Stomach (tissue), 9 donors: ENCODE measurements around the gene TUBB1. TPM values are rescaled to one million over a fixed set of nuclear protein-coding genes. Genes with fewer than 3 reads are reported as not detected.
A peak's percentile ranks its signal among the peaks of the same experiment; 100 is the strongest.

Experiments used
- DNase-seq, 2 donors: peaks; one replicate each; pipeline versions ENCODE4 v3.0.0 to v3.0.0-alpha.2; 2013 to 2019
- H3K27ac ChIP-seq, 5 donors: fragments of 200-600 bp in 4 of 5; sonication (generic) in 4 of 5; one replicate each; pipeline ENCODE4 v1.5.1; 2013 to 2019; ENCODE audit warnings: mild to moderate bottlenecking in 1 of 5, moderate library complexity in 1 of 5
- H3K27me3 ChIP-seq, 3 donors: fragments of 200-600 bp; sonication (generic); one replicate each; pipeline ENCODE4 v1.5.1; 2017 to 2019; ENCODE audit warnings: mixed run types in 1 of 3
- H3K36me3 ChIP-seq, 4 donors: fragments of 200-600 bp; sonication (generic); 1 replicate in 3 of 4; 2 replicates in 1 of 4; pipeline ENCODE4 v1.5.1; 2016 to 2019
- H3K4me1 ChIP-seq, 4 donors: fragments of 200-600 bp; sonication (generic); one replicate each; pipeline ENCODE4 v1.5.1; 2016 to 2019
- H3K4me3 ChIP-seq, 4 donors: fragments of 200-600 bp; sonication (generic) in 3 of 4; one replicate each; pipeline ENCODE4 v1.5.1; 2016 to 2019; ENCODE audit warnings: mild to moderate bottlenecking in 1 of 4
- H3K9me3 ChIP-seq, 4 donors: fragments of 200-600 bp; sonication (generic); one replicate each; pipeline ENCODE4 v1.5.1; 2016 to 2019
- CTCF ChIP-seq, 7 experiments: fragments of 450-650 bp in 4 of 7; fragments of 200-600 bp in 3 of 7; sonication (generic) in 3 of 7; IDR thresholded peaks; one replicate each; pipeline ENCODE4 v1.5.1; 2016 to 2019; ENCODE audit warnings: antibody characterized with exemption in 7 of 7, control low read depth in 2 of 7, mild to moderate bottlenecking in 1 of 7
- EP300 ChIP-seq: sonication (generic); formaldehyde crosslinking; IDR thresholded peaks from one replicate; pipeline ENCODE4 v1.6.1; 2017; ENCODE audit warnings: antibody characterized with exemption
- POLR2A ChIP-seq, 4 donors: fragments of 450-650 bp; IDR thresholded peaks; one replicate each; pipeline ENCODE4 v1.6.1; 2016; ENCODE audit warnings: antibody characterized with exemption in 4 of 4, control low read depth in 2 of 4, mild to moderate bottlenecking in 1 of 4, moderate library complexity in 1 of 4
- POLR2AphosphoS5 ChIP-seq, 3 donors: sonication (generic); formaldehyde crosslinking; IDR thresholded peaks; one replicate each; pipeline ENCODE4 v1.6.1; 2016; ENCODE audit warnings: antibody characterized with exemption in 3 of 3
- WGBS, 5 donors: extraction: QIAGEN DNeasy Blood & Tissue Kit in 3 of 5; methylation state at CpG; one replicate each; pipeline versions ENCODE4 v1.1.5 to v1.1.7; 2013 to 2018; 5-methylcytosine and 5-hydroxymethylcytosine counted together
- intact Hi-C: fragments of 100-400 bp; cut with DNase I; formaldehyde crosslinking; loops from one replicate; pipeline ENCODE4 v1.15.1; 2023; ENCODE audit warnings: low total_unique reads
- polyA plus RNA-seq, 3 donors: library from polyadenylated mRNA; stranded (reverse); fragments of 200-250 nt; gene quantifications; one replicate each; pipeline ENCODE4 v1.2.3, GENCODE V29; 2013
- total RNA-seq, 5 donors: library from RNA; depleted of rRNA; stranded (reverse); fragments of >200 nt; gene quantifications; one replicate each; pipeline versions ENCODE4 v1.1.0 to v1.2.3, GENCODE V29; 2014 to 2016
- donor health status: healthy with polysubstance abuse.
- donor health status: Bipolar disorder and iron deficiency.
- donor health status: healthy.

Gene TUBB1
- total and polyA plus RNA-seq, 8 donors: 0.03 to 0.55 (median 0.12) TPM; not detected in 5

DNA sequence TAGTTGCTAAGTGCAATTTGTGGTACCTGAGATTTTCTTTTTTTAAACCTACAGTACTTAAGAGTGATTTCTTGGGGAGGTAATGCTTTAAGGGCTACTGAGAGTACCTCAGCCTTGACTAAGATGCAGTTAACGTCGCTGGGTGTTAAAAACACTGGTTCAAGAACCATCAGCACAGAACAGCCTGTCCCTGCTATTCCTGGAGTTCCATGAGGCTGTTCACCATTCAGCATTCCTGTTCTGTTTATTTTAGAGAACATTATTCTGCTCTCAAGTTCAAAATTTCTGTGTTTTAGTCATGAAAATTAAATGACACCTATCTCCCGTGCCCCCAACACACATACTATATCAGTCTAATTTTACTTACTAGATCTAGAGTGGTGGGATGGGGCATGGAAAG, 25.1 kb downstream of the TUBB1 start:
- Histone ChIP-seq H3K27me3 (no peaks in the 10 kb centered on the region), H3K9me3 (no peaks in the 10 kb centered on the region), H3K4me1 (peaks cover 27 to 42% (median 33%) of the 10 kb centered on the region in 4 donors), H3K4me3 (no peak overlapping the region), H3K36me3 (peaks cover 0 to 11% (median 0%) of the 10 kb centered on the region in 4 donors), H3K27ac (peak overlapping the region in 2 of 5 donors; percentile 90 to 93)
- intact Hi-C loops: loop anchor here (5.0 to 10.0 kb wide), 2 partner anchors 37 to 59 kb away; partner anchors contain the start of genes CTSZ and NELFCD
- TF ChIP-seq POLR2A (IDR thresholded peaks at IDR 0.05): no peak
- no peak for TF ChIP-seq POLR2AphosphoS5 (IDR thresholded peaks at IDR 0.05)
- no peak for TF ChIP-seq EP300
- no peak for TF ChIP-seq CTCF (IDR thresholded peaks at IDR 0.05)
- no peak for DNase-seq
- 86 to 92% (median 90%) methylated on average over 3 of the region's 3 CpGs for WGBS, 5 donors

DNA sequence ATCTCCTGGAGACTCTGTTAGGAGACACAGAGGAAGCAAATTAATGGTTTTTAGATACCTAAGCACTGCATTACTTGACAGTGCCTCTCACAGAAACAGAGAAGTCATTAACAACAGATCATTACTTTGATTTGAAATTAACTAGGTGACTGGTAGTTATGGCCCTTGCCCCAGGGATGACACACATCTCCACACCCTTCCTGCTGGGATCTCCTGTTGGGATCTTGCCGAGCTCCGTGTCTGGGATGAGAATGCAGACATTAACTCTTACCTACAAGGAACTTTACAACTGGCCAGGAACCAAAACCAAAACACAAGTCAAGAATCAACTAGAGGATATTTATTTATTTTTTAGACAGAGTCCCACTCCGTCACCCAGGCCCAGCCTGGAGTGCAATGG, 25.6 kb downstream of the TUBB1 start:
- no peak for TF ChIP-seq POLR2A (IDR thresholded peaks at IDR 0.05)
- no peak for TF ChIP-seq CTCF (IDR thresholded peaks at IDR 0.05)
- no peak for TF ChIP-seq EP300
- TF ChIP-seq POLR2AphosphoS5 (IDR thresholded peaks at IDR 0.05): no peak
- no peak for DNase-seq
- 73 to 93% (median 82%) methylated on average over 3 of the region's 3 CpGs for WGBS, 5 donors
- no peak overlapping the region for H3K4me3 ChIP-seq
- no peak overlapping the region for H3K27ac ChIP-seq
- H3K9me3 ChIP-seq: no peaks in the 10 kb centered on the region
- H3K36me3 ChIP-seq: peaks cover 0 to 8% (median 0%) of the 10 kb centered on the region in 4 donors
- intact Hi-C loops: loop anchor here (5.0 to 10.0 kb wide), 2 partner anchors 37 to 60 kb away; partner anchors contain the start of genes CTSZ and NELFCD
- H3K4me1 ChIP-seq: peaks cover 26 to 37% (median 29%) of the 10 kb centered on the region in 4 donors
- H3K27me3 ChIP-seq: peaks cover 0 to 4% (median 0%) of the 10 kb centered on the region in 3 donors

DNA sequence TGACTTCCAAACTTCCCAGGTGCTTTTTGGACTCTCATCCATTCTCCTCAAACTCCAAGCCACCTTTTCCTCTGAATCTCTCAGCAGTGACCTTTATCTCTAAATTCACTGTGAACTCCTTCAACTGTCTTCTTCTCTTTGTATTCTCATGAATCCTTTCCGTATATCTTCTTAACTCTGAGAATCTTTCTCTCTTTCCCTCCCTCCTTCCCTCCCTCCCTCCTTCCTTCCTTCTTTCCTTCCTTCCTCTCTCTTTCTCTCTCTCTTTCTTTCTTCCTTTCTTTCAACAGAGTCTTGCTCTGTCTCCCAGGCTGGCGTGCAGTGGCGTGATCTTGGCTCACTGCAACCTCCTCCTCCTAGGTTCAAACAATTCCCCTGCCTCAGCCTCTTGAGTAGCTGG, 27.6 kb downstream of the TUBB1 start:
- 87 to 96% (median 94%) methylated on average over 3 of the region's 3 CpGs for WGBS, 5 donors
- Histone ChIP-seq H3K4me1 (peaks cover 5 to 16% (median 8%) of the 10 kb centered on the region in 4 donors), H3K9me3 (no peaks in the 10 kb centered on the region), H3K36me3 (no peaks in the 10 kb centered on the region), H3K4me3 (no peak overlapping the region), H3K27me3 (peaks cover 0 to 15% (median 0%) of the 10 kb centered on the region in 3 donors), H3K27ac (no peak overlapping the region)
- DNase-seq: no peak
- intact Hi-C loops: loop anchor here (10.0 kb wide), 1 partner anchor 62 kb away; the partner anchor contains the start of gene NELFCD
- TF ChIP-seq POLR2A (IDR thresholded peaks at IDR 0.05) (no peak), CTCF (IDR thresholded peaks at IDR 0.05) (no peak), EP300 (no peak), POLR2AphosphoS5 (IDR thresholded peaks at IDR 0.05) (no peak)

GRCh38 chr20:59047938-59048680, 28.9 kb downstream of the TUBB1 start:
- Histone ChIP-seq H3K4me1 (peaks cover 2 to 9% (median 4%) of the 10 kb centered on the region in 4 donors), H3K36me3 (no peaks in the 10 kb centered on the region), H3K27me3 (peaks cover 0 to 23% (median 0%) of the 10 kb centered on the region in 3 donors), H3K9me3 (no peaks in the 10 kb centered on the region), H3K4me3 (no peak overlapping the region), H3K27ac (peak overlapping the region in 2 of 5 donors; percentile 39 to 58)
- WGBS, 5 donors: 42 to 61% (median 45%) methylated on average over 5 of the region's 5 CpGs
- TF ChIP-seq POLR2AphosphoS5 (IDR thresholded peaks at IDR 0.05) (peak in 1 of 3 donors; percentile 69), EP300 (no peak), POLR2A (IDR thresholded peaks at IDR 0.05) (no peak), CTCF (IDR thresholded peaks at IDR 0.05) (no peak)
- intact Hi-C loops: loop anchor here (10.0 kb wide), 1 partner anchor 63 kb away; the partner anchor contains the start of gene NELFCD
- DNase-seq: peak in 1 of 2 donors; percentile 68
